PC-3 (cell line): ENCODE results near the gene SGPL1. TPM values are rescaled to one million over a fixed set of nuclear protein-coding genes. Genes with fewer than 3 reads are reported as not detected.

ENCODE experiments used
- ATAC-seq: fragments of 200-7000 bp; cut with Tn5 transposase; 2 replicates; pipeline ENCODE4 v1.9.1; 2020; ENCODE audit warnings: mild to moderate bottlenecking, moderate library complexity
- BruUV-seq: library from RNA; stranded (reverse); fragments of 400-500 nt; replicated peaks from 2 replicates; lab custom pipeline; 2021; lab: Mats Ljungman, UMichigan
- CTCF ChIA-PET: fragments of 300-600 bp; sonication (Branson Sonifier 250); formaldehyde crosslinking; loops from one replicate; lab custom pipeline; 2022; ENCODE audit warnings: antibody characterized with exemption; lab: Charles Lee
- POLR2A ChIA-PET: fragments of 300-600 bp; sonication (Branson Sonifier 250); formaldehyde crosslinking; loops from one replicate; lab custom pipeline; 2022; ENCODE audit warnings: antibody characterized with exemption; ENCODE audit not compliant: unreplicated experiment; lab: Charles Lee
- DNase-seq: peaks from one replicate; pipeline ENCODE4 v3.0.0-alpha.2; 2015
- H2AFZ ChIP-seq: fragments of 300-600 bp; sonication (generic); 2 replicates; pipeline ENCODE4 v1.6.0; 2016; ENCODE audit warnings: antibody characterized with exemption, low read length
- H3F3A ChIP-seq: fragments of 300-600 bp; sonication (generic); one replicate; pipeline ENCODE4 v1.6.0; 2017; ENCODE audit warnings: antibody characterized with exemption, low read length, control low read depth, mild to moderate bottlenecking; ENCODE audit not compliant: unreplicated experiment
- H3K27ac ChIP-seq: fragments of 300-600 bp; sonication (generic); 2 replicates; pipeline ENCODE4 v1.5.1; 2016; ENCODE audit warnings: mild to moderate bottlenecking, low read length
- H3K27me3 ChIP-seq: fragments of 300-600 bp; sonication (generic); 2 replicates; pipeline ENCODE4 v1.6.1; 2016; ENCODE audit warnings: low read length, mixed read lengths
- H3K36me3 ChIP-seq: fragments of 300-600 bp; sonication (generic); 2 replicates; pipeline ENCODE4 v1.6.1; 2016; ENCODE audit warnings: low read depth, mixed run types, low read length, mixed read lengths
- H3K4me1 ChIP-seq: fragments of 300-600 bp; sonication (generic); 2 replicates; pipeline ENCODE4 v1.5.1; 2016; ENCODE audit warnings: low read length; ENCODE audit not compliant: insufficient read depth
- H3K4me2 ChIP-seq: fragments of 300-600 bp; sonication (generic); 2 replicates; pipeline ENCODE4 v1.6.0; 2016; ENCODE audit warnings: low read length
- H3K4me3 ChIP-seq: fragments of 300-600 bp; sonication (generic); 2 replicates; pipeline ENCODE4 v1.5.1; 2016; ENCODE audit warnings: mild to moderate bottlenecking, low read length, mixed read lengths
- H3K79me2 ChIP-seq: fragments of 300-600 bp; sonication (generic); 2 replicates; pipeline ENCODE4 v1.6.1; 2017; ENCODE audit warnings: low read length, mixed read lengths
- H3K9ac ChIP-seq: fragments of 300-600 bp; sonication (generic); 2 replicates; pipeline ENCODE4 v1.6.0; 2016; ENCODE audit warnings: mild to moderate bottlenecking, low read length
- H3K9me2 ChIP-seq: fragments of 300-600 bp; sonication (generic); replicated peaks from 2 replicates; pipeline ENCODE4 v1.6.1; 2016; ENCODE audit warnings: mixed run types, low read length, mixed read lengths
- H3K9me3 ChIP-seq: fragments of 300-600 bp; sonication (generic); 2 replicates; pipeline ENCODE4 v1.6.1; 2016; ENCODE audit warnings: low read length, mixed read lengths
- H4K20me1 ChIP-seq: fragments of 300-600 bp; sonication (generic); 2 replicates; pipeline ENCODE4 v1.6.1; 2016; ENCODE audit warnings: low read length, mixed read lengths
- EZH2 ChIP-seq: fragments of 300-600 bp; sonication (generic); IDR thresholded peaks from one replicate; pipeline ENCODE4 v1.6.1; 2017; ENCODE audit warnings: antibody characterized with exemption, mild to moderate bottlenecking, low read length; ENCODE audit not compliant: unreplicated experiment
- EZH2phosphoT487 ChIP-seq: fragments of 300-600 bp; sonication (generic); IDR thresholded peaks from 2 replicates; pipeline ENCODE4 v1.6.1; 2018; ENCODE audit warnings: mild to moderate bottlenecking, antibody characterized with exemption, low read length, borderline replicate concordance
- intact Hi-C: fragments of 100-400 bp; cut with micrococcal nuclease; formaldehyde crosslinking; loops from 2 replicates; pipeline ENCODE4 v1.9.0; 2023
- total RNA-seq: library from RNA; depleted of rRNA; stranded (reverse); fragments of >200 nt; gene quantifications from 2 replicates; pipeline ENCODE4 v1.2.3, GENCODE V29; 2014
- TF ChIP-seq, protein P1 (sequence below): fragments of 300-600 bp; sonication (generic); conservative IDR thresholded peaks from 2 replicates; pipeline ENCODE4 v1.5.1; 2017; ENCODE audit warnings: antibody characterized with exemption, low read depth, mild to moderate bottlenecking, low read length

The SGPL1 gene
- total RNA-seq, 1 experiment from 2014 or later: 77.6 TPM

DNA sequence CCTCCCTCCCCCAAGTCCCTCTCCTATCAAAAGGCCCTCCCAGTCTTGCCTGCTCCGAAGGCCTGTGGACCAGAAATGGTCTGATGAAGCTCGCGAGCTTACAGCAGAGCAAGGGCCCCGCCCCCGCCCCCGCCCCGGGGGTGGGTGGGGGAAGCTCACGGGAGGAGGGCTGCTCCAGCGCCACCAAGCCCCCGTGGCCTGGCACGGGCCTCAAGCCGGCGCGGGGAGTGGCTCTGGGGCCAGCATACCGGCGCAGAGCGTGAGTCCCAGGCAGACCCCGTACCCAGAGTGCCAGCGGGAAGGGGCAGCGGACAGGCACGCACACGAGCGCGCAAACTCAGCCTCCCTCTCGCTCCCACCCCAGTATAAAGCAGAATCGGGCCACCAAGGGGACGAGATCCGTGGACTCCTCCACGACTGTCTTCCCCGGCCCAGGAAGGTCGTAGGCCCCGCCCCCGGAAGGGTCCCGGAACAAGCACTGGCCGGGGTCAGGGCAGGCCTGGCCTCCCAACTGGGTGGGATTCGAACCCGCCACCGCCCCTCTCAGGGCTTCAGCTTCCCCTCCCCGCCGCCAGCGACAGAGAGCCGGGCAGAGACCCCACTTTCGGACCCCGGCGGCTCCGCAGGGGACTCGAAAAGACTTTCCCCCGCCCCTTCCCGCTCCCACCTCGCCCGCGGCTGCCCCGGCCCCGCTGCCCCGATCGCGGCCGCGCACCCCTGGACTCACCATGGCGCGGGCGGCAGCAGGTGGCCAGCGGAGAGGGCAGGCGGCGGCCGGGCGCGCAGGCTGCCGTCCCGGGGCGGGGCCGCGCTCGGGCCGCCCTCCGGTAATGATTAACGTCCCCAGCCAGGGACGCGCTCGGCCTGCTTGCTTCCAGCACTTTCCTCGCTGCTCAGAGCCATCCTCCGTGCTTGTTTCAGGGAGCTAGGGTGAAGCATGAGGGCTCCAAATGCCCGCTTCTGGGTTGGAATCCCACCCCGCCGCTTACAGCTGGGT lies 72.4 kb downstream of the SGPL1 start, which contains the start of gene PCBD1:
TSS of gene PCBD1 (minus strand) at position 762 of the 997 bp plus-strand sequence. CDS start at position 730, 32 bp downstream.
- peak within 1 kb of the TSS; percentile 94 for H2AFZ ChIP-seq
- TF ChIP-seq, protein P1, sequence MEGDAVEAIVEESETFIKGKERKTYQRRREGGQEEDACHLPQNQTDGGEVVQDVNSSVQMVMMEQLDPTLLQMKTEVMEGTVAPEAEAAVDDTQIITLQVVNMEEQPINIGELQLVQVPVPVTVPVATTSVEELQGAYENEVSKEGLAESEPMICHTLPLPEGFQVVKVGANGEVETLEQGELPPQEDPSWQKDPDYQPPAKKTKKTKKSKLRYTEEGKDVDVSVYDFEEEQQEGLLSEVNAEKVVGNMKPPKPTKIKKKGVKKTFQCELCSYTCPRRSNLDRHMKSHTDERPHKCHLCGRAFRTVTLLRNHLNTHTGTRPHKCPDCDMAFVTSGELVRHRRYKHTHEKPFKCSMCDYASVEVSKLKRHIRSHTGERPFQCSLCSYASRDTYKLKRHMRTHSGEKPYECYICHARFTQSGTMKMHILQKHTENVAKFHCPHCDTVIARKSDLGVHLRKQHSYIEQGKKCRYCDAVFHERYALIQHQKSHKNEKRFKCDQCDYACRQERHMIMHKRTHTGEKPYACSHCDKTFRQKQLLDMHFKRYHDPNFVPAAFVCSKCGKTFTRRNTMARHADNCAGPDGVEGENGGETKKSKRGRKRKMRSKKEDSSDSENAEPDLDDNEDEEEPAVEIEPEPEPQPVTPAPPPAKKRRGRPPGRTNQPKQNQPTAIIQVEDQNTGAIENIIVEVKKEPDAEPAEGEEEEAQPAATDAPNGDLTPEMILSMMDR: 0 out of 2 replicates have a peak, but pooled peaks have one; percentile 9
- no peak for TF ChIP-seq EZH2phosphoT487
- TF ChIP-seq EZH2: no peak
- ChIA-PET POLR2A (interaction anchor here (0.5 to 0.6 kb wide), 4 partner anchors 16 to 434 kb away, joined by 3 to 31 read pairs (median 6); no protein-coding TSS in a partner anchor), CTCF (interaction anchor here (0.9 to 1.5 kb wide), 2 partner anchors 15 to 127 kb away, joined by 3 to 10 read pairs; no protein-coding TSS in a partner anchor)
- H3K79me2 ChIP-seq: peaks cover 41% of the 10 kb centered on the region
- H3K9me2 ChIP-seq: no peaks in the 10 kb centered on the region
- BruUV-seq: no TSS peak
- peaks cover 31% of the 10 kb centered on the region for H3K4me1 ChIP-seq
- peak within 1 kb of the TSS; percentile 47 for H3K27ac ChIP-seq
- peaks cover 5% of the 10 kb centered on the region; the same call in 1 of the 2 replicates for H4K20me1 ChIP-seq
- DNase-seq (peak; percentile 92), ATAC-seq (peak; percentile 91)
- H3K9me3 ChIP-seq: no peaks in the 10 kb centered on the region
- intact Hi-C loops: no loop called here
- H3K4me3 ChIP-seq: peak within 1 kb of the TSS; percentile 86
- H3F3A ChIP-seq: no peaks in the 10 kb centered on the region
- H3K4me2 ChIP-seq: peak within 1 kb of the TSS; percentile 86
- no peaks in the 10 kb centered on the region for H3K27me3 ChIP-seq
- H3K9ac ChIP-seq: peak within 1 kb of the TSS; percentile 85
- H3K36me3 ChIP-seq: peaks cover 25% of the 10 kb centered on the region

DNA sequence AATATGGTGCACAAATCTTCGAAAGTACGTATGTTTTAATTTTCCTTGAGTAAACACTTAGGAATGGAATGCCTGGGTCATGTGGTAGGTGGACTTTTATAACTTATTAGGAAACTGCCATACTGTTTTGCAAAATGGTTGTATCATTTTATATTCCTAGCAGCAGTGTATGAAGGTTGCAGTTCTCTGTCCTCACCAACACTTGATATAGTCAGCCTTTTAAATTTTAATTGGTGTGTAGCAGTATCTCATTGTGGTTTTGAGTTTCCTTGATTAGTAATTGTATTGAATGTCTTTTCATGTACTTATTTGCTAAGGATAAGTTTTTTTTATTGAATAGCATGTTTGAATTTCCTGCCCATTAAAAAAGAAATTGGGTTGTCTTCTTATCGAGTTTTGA lies 73.5 kb downstream of the SGPL1 start:
- Histone ChIP-seq H3K9ac (no peak overlapping the region), H3K79me2 (peaks cover 41% of the 10 kb centered on the region), H2AFZ (peak overlapping the region; percentile 94), H3K36me3 (peaks cover 13% of the 10 kb centered on the region), H4K20me1 (peaks cover 5% of the 10 kb centered on the region; the same call in 1 of the 2 replicates), H3K27ac (no peak overlapping the region), H3F3A (no peaks in the 10 kb centered on the region), H3K27me3 (no peaks in the 10 kb centered on the region), H3K4me3 (peak overlapping the region; percentile 86), H3K9me2 (no peaks in the 10 kb centered on the region), H3K4me2 (peak overlapping the region; percentile 86), H3K4me1 (peaks cover 31% of the 10 kb centered on the region), H3K9me3 (no peaks in the 10 kb centered on the region)
- ChIA-PET CTCF (no interaction called here), POLR2A (no interaction called here)
- no TSS peak for BruUV-seq
- TF ChIP-seq EZH2phosphoT487 (no peak), EZH2 (no peak)
- TF ChIP-seq, protein P1: no peak
- intact Hi-C loops: no loop called here
- ATAC-seq: no peak
- peak; percentile 38 for DNase-seq
